PC-9 (cell line): Measurements from ENCODE around the gene GNA15. TPM values are rescaled to one million over a fixed set of nuclear protein-coding genes. Genes with fewer than 3 reads are reported as not detected.

Experiments
- BruUV-seq: library from RNA; stranded (reverse); fragments of 400-500 nt; replicated peaks from 2 replicates; lab custom pipeline; 2021; lab: Mats Ljungman, UMichigan
- CTCF ChIA-PET: fragments of 300-600 bp; sonication (Branson Sonifier 250); formaldehyde crosslinking; loops from one replicate; lab custom pipeline; 2022; ENCODE audit warnings: antibody characterized with exemption; lab: Charles Lee
- POLR2A ChIA-PET: fragments of 300-600 bp; sonication (Branson Sonifier 250); formaldehyde crosslinking; loops from one replicate; lab custom pipeline; 2022; ENCODE audit warnings: antibody characterized with exemption; ENCODE audit not compliant: unreplicated experiment; lab: Charles Lee
- DNase-seq, 2 experiments: peaks; one replicate each; pipeline versions ENCODE4 v3.0.0 to v3.0.0-alpha.2; 2015 to 2022; ENCODE audit warnings: mixed read lengths in 1 of 2
- H2AFZ ChIP-seq: fragments of 200-600 bp; sonication (generic); 2 replicates; pipeline ENCODE4 v1.8.1; 2017; ENCODE audit warnings: antibody characterized with exemption
- H3F3A ChIP-seq: fragments of 200-600 bp; sonication (generic); 2 replicates; pipeline ENCODE4 v1.8.1; 2017; ENCODE audit warnings: antibody characterized with exemption, mild to moderate bottlenecking, low read depth; ENCODE audit not compliant: insufficient read depth
- H3K27ac ChIP-seq: fragments of 200-600 bp; sonication (generic); 2 replicates; pipeline ENCODE4 v1.6.1; 2016; ENCODE audit warnings: mixed run types
- H3K27me3 ChIP-seq: fragments of 200-600 bp; sonication (generic); 2 replicates; pipeline ENCODE4 v1.6.1; 2016; ENCODE audit warnings: low read depth, mixed run types; ENCODE audit not compliant: insufficient read depth
- H3K36me3 ChIP-seq: fragments of 200-600 bp; sonication (generic); 2 replicates; pipeline ENCODE4 v1.6.1; 2016; ENCODE audit warnings: low read depth, mixed run types
- H3K4me1 ChIP-seq: fragments of 200-600 bp; sonication (generic); replicated peaks from 2 replicates; pipeline ENCODE4 v1.6.1; 2016; ENCODE audit warnings: mixed run types; ENCODE audit not compliant: insufficient read depth
- H3K4me2 ChIP-seq: fragments of 200-600 bp; sonication (generic); 2 replicates; pipeline ENCODE4 v1.6.1; 2017; ENCODE audit warnings: mixed run types
- H3K4me3 ChIP-seq: fragments of 200-600 bp; sonication (generic); 2 replicates; pipeline ENCODE4 v1.6.1; 2016; ENCODE audit warnings: mixed run types
- H3K79me2 ChIP-seq: fragments of 200-600 bp; sonication (generic); 2 replicates; pipeline ENCODE4 v1.6.1; 2017; ENCODE audit warnings: low read depth, mixed run types
- H3K9me2 ChIP-seq: fragments of 200-600 bp; sonication (generic); 2 replicates; pipeline ENCODE4 v1.8.1; 2017; ENCODE audit warnings: mild to moderate bottlenecking; ENCODE audit not compliant: insufficient read depth
- H3K9me3 ChIP-seq: fragments of 200-600 bp; sonication (generic); 2 replicates; pipeline ENCODE4 v1.8.1; 2016; ENCODE audit warnings: low read depth; ENCODE audit not compliant: insufficient read depth
- H4K20me1 ChIP-seq: fragments of 200-600 bp; sonication (generic); 2 replicates; pipeline ENCODE4 v1.8.1; 2017; ENCODE audit not compliant: insufficient read depth
- EZH2 ChIP-seq: fragments of 200-600 bp; sonication (generic); IDR thresholded peaks from 2 replicates; pipeline ENCODE4 v1.8.0; 2017; ENCODE audit warnings: antibody characterized with exemption, low read depth
- intact Hi-C: fragments of 100-400 bp; cut with micrococcal nuclease; formaldehyde crosslinking; loops from one replicate; pipeline ENCODE4 v1.10.0; 2022; ENCODE audit not compliant: unreplicated experiment
- total RNA-seq: library from RNA; stranded (reverse); gene quantifications from 2 replicates; pipeline ENCODE4 v1.2.3, GENCODE V29; 2021
- TF ChIP-seq, protein P1 (sequence below): fragments of 200-600 bp; sonication (generic); conservative IDR thresholded peaks from 2 replicates; pipeline ENCODE4 v1.6.1; 2017; ENCODE audit warnings: mixed run types, antibody characterized with exemption, mild to moderate bottlenecking, moderate library complexity

Gene GNA15
- total RNA-seq, 1 experiment from 2014 or later: 14.2 TPM

DNA sequence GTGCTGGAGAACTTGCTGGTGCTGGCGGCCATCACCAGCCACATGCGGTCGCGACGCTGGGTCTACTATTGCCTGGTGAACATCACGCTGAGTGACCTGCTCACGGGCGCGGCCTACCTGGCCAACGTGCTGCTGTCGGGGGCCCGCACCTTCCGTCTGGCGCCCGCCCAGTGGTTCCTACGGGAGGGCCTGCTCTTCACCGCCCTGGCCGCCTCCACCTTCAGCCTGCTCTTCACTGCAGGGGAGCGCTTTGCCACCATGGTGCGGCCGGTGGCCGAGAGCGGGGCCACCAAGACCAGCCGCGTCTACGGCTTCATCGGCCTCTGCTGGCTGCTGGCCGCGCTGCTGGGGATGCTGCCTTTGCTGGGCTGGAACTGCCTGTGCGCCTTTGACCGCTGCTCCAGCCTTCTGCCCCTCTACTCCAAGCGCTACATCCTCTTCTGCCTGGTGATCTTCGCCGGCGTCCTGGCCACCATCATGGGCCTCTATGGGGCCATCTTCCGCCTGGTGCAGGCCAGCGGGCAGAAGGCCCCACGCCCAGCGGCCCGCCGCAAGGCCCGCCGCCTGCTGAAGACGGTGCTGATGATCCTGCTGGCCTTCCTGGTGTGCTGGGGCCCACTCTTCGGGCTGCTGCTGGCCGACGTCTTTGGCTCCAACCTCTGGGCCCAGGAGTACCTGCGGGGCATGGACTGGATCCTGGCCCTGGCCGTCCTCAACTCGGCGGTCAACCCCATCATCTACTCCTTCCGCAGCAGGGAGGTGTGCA is 43.3 kb downstream of the GNA15 start:
- peaks cover 21% of the 10 kb centered on the region for H3K4me1 ChIP-seq
- H3K27ac ChIP-seq: no peak overlapping the region
- no peaks in the 10 kb centered on the region for H4K20me1 ChIP-seq
- peaks cover 10% of the 10 kb centered on the region; the same call in 1 of the 2 replicates for H3F3A ChIP-seq
- CTCF ChIA-PET: no interaction called here
- DNase-seq: no peak
- H3K9me3 ChIP-seq: no peaks in the 10 kb centered on the region
- no peaks in the 10 kb centered on the region for H3K27me3 ChIP-seq
- no TSS peak for BruUV-seq
- no peak overlapping the region for H3K4me3 ChIP-seq
- no peaks in the 10 kb centered on the region for H3K79me2 ChIP-seq
- intact Hi-C loops: loop anchor here (5.0 kb wide), 1 partner anchor 42 kb away; the partner anchor contains the start of gene GNA15
- POLR2A ChIA-PET: no interaction called here
- no peak overlapping the region for H2AFZ ChIP-seq
- no peaks in the 10 kb centered on the region for H3K36me3 ChIP-seq
- H3K9me2 ChIP-seq: no peaks in the 10 kb centered on the region
- TF ChIP-seq, protein P1, sequence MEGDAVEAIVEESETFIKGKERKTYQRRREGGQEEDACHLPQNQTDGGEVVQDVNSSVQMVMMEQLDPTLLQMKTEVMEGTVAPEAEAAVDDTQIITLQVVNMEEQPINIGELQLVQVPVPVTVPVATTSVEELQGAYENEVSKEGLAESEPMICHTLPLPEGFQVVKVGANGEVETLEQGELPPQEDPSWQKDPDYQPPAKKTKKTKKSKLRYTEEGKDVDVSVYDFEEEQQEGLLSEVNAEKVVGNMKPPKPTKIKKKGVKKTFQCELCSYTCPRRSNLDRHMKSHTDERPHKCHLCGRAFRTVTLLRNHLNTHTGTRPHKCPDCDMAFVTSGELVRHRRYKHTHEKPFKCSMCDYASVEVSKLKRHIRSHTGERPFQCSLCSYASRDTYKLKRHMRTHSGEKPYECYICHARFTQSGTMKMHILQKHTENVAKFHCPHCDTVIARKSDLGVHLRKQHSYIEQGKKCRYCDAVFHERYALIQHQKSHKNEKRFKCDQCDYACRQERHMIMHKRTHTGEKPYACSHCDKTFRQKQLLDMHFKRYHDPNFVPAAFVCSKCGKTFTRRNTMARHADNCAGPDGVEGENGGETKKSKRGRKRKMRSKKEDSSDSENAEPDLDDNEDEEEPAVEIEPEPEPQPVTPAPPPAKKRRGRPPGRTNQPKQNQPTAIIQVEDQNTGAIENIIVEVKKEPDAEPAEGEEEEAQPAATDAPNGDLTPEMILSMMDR: no peak
- TF ChIP-seq EZH2: no peak
- no peak overlapping the region for H3K4me2 ChIP-seq

DNA sequence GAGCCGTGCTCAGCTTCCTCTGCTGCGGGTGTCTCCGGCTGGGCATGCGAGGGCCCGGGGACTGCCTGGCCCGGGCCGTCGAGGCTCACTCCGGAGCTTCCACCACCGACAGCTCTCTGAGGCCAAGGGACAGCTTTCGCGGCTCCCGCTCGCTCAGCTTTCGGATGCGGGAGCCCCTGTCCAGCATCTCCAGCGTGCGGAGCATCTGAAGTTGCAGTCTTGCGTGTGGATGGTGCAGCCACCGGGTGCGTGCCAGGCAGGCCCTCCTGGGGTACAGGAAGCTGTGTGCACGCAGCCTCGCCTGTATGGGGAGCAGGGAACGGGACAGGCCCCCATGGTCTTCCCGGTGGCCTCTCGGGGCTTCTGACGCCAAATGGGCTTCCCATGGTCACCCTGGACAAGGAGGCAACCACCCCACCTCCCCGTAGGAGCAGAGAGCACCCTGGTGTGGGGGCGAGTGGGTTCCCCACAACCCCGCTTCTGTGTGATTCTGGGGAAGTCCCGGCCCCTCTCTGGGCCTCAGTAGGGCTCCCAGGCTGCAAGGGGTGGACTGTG is 44.0 kb downstream of the GNA15 start:
- POLR2A ChIA-PET: no interaction called here
- intact Hi-C loops: loop anchor here (5.0 kb wide), 1 partner anchor 43 kb away; the partner anchor contains the start of gene GNA15

More for the DNA sequence above, 44.0 kb downstream of the GNA15 start:
- no peaks in the 10 kb centered on the region for H3K79me2 ChIP-seq
- CTCF ChIA-PET: no interaction called here
- no peaks in the 10 kb centered on the region for H3K9me3 ChIP-seq
- no peaks in the 10 kb centered on the region for H3K27me3 ChIP-seq
- H3K9me2 ChIP-seq: no peaks in the 10 kb centered on the region
- H3K27ac ChIP-seq: no peak overlapping the region
- no peaks in the 10 kb centered on the region for H3K36me3 ChIP-seq
- no peak overlapping the region for H3K4me3 ChIP-seq
- H3F3A ChIP-seq: peaks cover 10% of the 10 kb centered on the region; the same call in 1 of the 2 replicates
- H2AFZ ChIP-seq: no peak overlapping the region
- H4K20me1 ChIP-seq: no peaks in the 10 kb centered on the region
- no peak for TF ChIP-seq EZH2
- TF ChIP-seq, protein P1: no peak
- no peak for DNase-seq
- peaks cover 21% of the 10 kb centered on the region for H3K4me1 ChIP-seq
- H3K4me2 ChIP-seq: no peak overlapping the region
- no TSS peak for BruUV-seq
